Measurements from ENCODE around the gene APBB2. TPM values are rescaled to one million over a fixed set of nuclear protein-coding genes. Genes with fewer than 3 reads are reported as not detected.
"Not testable (repeated sequence)": the region's sequence is repeated elsewhere in the genome, so short reads cannot be mapped to it uniquely, and the experiment has no call there.

The APBB2 gene
- total RNA-seq, 2 experiments from 2014 or later = 1.5 to 1.7 TPM

DNA sequence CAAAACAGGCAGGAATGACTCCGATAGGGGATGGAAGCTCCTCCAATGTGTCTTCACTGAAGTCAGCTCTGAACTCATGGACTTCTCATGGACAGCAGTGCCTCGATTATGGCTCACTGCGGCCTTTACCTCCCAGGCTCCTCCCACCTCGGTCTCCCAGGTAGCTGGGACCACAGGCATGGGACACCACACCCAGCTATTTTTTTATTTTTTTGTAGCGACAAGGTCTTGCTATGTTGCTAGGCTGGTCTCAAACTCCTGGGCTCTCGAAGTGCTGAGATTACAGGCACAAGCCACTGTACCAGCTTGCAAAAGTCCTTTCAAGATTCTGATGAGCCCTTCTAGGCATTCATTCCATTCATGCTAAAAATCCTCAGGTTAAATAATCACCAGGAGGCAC, 283.1 kb downstream of the APBB2 start:
- H3K36me3 Mint-ChIP-seq = no peaks in the 10 kb centered on the region
- ChIA-PET CTCF (no interaction called here), POLR2A (no interaction called here)
- H3K9me3 Mint-ChIP-seq = no peaks in the 10 kb centered on the region
- DNase-seq = no peak
- H3K27ac Mint-ChIP-seq = no peak overlapping the region
- H3K4me3 Mint-ChIP-seq = no peak overlapping the region
- H3K27me3 Mint-ChIP-seq = peaks cover 12% of the 10 kb centered on the region
- intact Hi-C loops (cut with micrococcal nuclease) = no loop called here
- peaks cover 8% of the 10 kb centered on the region for H3K4me1 Mint-ChIP-seq (ENCODE audit: low read depth)

DNA sequence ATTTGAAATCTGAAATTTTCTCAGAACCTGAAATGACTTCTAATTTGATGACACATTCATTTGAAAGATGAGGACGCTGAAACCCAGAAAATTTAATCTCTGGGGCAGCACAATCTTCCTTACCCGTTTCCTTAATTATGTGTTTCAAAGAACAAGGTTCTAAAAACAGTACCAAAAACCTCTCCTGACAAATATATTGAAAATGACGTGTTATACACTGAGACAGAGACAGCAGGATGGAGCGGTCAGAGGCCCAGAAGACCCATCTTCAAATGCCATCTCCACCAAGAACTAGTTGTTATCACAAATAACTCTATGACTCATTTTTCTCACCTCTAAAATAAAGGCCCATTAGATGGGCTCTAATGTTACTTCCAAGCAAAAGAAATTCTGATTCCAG, 287.3 kb downstream of the APBB2 start:
- Mint-ChIP-seq H3K27me3 (peaks cover 14% of the 10 kb centered on the region), H3K9me3 (no peaks in the 10 kb centered on the region), H3K4me3 (no peak overlapping the region), H3K4me1 (ENCODE audit: low read depth) (peaks cover 15% of the 10 kb centered on the region), H3K36me3 (no peaks in the 10 kb centered on the region), H3K27ac (no peak overlapping the region)
- ChIA-PET CTCF (interaction anchor here (0.5 to 10.4 kb wide), 9 partner anchors 9 to 278 kb away, joined by 3 to 157 read pairs (median 4); no protein-coding TSS in a partner anchor), POLR2A (no interaction called here)
- intact Hi-C loops (cut with micrococcal nuclease) = loop anchor here (1.0 to 2.0 kb wide), 2 partner anchors 287 to 734 kb away; partner anchors contain the start of gene APBB2
- DNase-seq = no peak

DNA sequence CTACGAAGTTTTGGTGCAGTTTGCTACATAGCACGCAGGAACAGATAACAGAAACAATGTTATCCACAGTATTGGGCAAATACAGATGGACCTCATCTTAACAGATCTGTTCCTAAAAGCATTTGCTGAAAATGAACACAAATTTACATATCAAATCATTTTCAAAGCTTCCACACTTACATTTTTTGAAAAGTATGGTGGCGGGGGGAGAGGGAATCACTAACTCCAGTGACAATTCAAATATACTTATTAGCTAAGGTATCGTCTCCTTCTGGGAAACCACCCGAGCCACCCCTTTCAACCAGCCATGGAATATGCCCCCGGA, 289.6 kb downstream of the APBB2 start:
- POLR2A ChIA-PET = interaction anchor here (1.1 kb wide), 1 partner anchor 14 kb away, joined by 4 read pairs; no protein-coding TSS in a partner anchor
- no peaks in the 10 kb centered on the region for H3K9me3 Mint-ChIP-seq
- peaks cover 15% of the 10 kb centered on the region for H3K4me1 Mint-ChIP-seq (ENCODE audit: low read depth)
- CTCF ChIA-PET = interaction anchor here (0.7 to 10.4 kb wide), 21 partner anchors 9 to 955 kb away, joined by 3 to 157 read pairs (median 5); partner anchors contain the start of gene APBB2
- no peak for DNase-seq
- H3K27ac Mint-ChIP-seq = no peak overlapping the region
- intact Hi-C loops (cut with micrococcal nuclease) = loop anchor here (1.0 kb wide), 3 partner anchors 9 to 187 kb away; no protein-coding TSS in a partner anchor
- peaks cover 14% of the 10 kb centered on the region for H3K27me3 Mint-ChIP-seq
- no peak overlapping the region for H3K4me3 Mint-ChIP-seq
- H3K36me3 Mint-ChIP-seq = no peaks in the 10 kb centered on the region

GRCh38 chr4:40924096-40924792, 290.1 kb downstream of the APBB2 start:
- intact Hi-C loops (cut with micrococcal nuclease) = loop anchor here (1.0 kb wide), 3 partner anchors 9 to 187 kb away; no protein-coding TSS in a partner anchor
- peak; percentile 87 for DNase-seq
- CTCF ChIA-PET = interaction anchor here (0.9 to 10.4 kb wide), 18 partner anchors 9 to 955 kb away, joined by 3 to 157 read pairs (median 6); partner anchors contain the start of gene APBB2
- Mint-ChIP-seq H3K9me3 (no peaks in the 10 kb centered on the region), H3K4me3 (no peak overlapping the region), H3K36me3 (no peaks in the 10 kb centered on the region), H3K27ac (peak overlapping the region; percentile 64), H3K27me3 (peaks cover 14% of the 10 kb centered on the region), H3K4me1 (ENCODE audit: low read depth) (peaks cover 15% of the 10 kb centered on the region)
- POLR2A ChIA-PET = interaction anchor here (1.1 kb wide), 1 partner anchor 14 kb away, joined by 4 read pairs; no protein-coding TSS in a partner anchor

- no peaks in the 10 kb centered on the region for H3K9me3 Mint-ChIP-seq
- ChIA-PET CTCF (interaction anchor here (1.3 to 10.4 kb wide), 7 partner anchors 12 to 77 kb away, joined by 3 to 157 read pairs (median 9); no protein-coding TSS in a partner anchor), POLR2A (no interaction called here)
- H3K27ac Mint-ChIP-seq = no peak overlapping the region
- H3K4me3 Mint-ChIP-seq = no peak overlapping the region
- H3K36me3 Mint-ChIP-seq = no peaks in the 10 kb centered on the region
- intact Hi-C loops (cut with micrococcal nuclease) = loop anchor here (1.0 kb wide), 3 partner anchors 8 to 186 kb away; no protein-coding TSS in a partner anchor
- peaks cover 15% of the 10 kb centered on the region for H3K4me1 Mint-ChIP-seq (ENCODE audit: low read depth)
- peaks cover 14% of the 10 kb centered on the region for H3K27me3 Mint-ChIP-seq
- DNase-seq = no peak
Observed at GRCh38 chr4:40923316-40924095, 290.8 kb downstream of the APBB2 start.

DNA sequence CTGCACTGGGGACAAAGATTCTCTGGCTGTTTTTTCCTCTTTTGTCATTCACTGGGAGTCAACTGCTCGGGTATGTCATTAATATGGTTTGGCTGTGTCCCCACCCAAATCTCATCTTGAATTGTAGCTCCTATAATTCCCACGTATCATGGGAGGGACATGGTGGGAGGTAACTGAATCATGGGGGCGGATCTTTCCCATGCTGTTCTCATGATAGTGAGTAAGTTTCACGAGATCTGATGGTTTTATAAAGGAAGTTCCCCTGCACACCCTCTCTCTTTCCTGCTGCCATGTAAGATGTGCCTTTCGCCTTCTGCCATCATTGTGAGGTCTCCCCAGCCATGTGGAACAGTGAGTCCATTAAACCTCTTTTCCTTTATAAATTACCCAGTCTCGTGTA, 294.4 kb downstream of the APBB2 start:
- H3K4me3 Mint-ChIP-seq; DNase-seq; POLR2A ChIA-PET; intact Hi-C loops (cut with micrococcal nuclease); H3K9me3 Mint-ChIP-seq; H3K27me3 Mint-ChIP-seq; H3K27ac Mint-ChIP-seq; H3K36me3 Mint-ChIP-seq: not testable (repeated sequence)
- CTCF ChIA-PET = interaction anchor here (10.4 kb wide), 1 partner anchor 9 kb away, joined by 157 read pairs; no protein-coding TSS in a partner anchor
- H3K4me1 Mint-ChIP-seq (ENCODE audit: low read depth) = peaks cover 23% of the 10 kb centered on the region

GRCh38 chr4:40918330-40918729, 296.0 kb downstream of the APBB2 start:
- no peak overlapping the region for H3K27ac Mint-ChIP-seq
- H3K36me3 Mint-ChIP-seq = no peaks in the 10 kb centered on the region
- H3K4me1 Mint-ChIP-seq (ENCODE audit: low read depth) = peaks cover 26% of the 10 kb centered on the region
- H3K9me3 Mint-ChIP-seq = peaks cover 5% of the 10 kb centered on the region
- H3K4me3 Mint-ChIP-seq = no peak overlapping the region
- CTCF ChIA-PET = interaction anchor here (0.7 to 2.7 kb wide), 6 partner anchors 9 to 77 kb away, joined by 3 to 25 read pairs (median 4); no protein-coding TSS in a partner anchor
- no peak for DNase-seq
- intact Hi-C loops (cut with micrococcal nuclease) = no loop called here
- peaks cover 5% of the 10 kb centered on the region for H3K27me3 Mint-ChIP-seq
- POLR2A ChIA-PET = no interaction called here

DNA sequence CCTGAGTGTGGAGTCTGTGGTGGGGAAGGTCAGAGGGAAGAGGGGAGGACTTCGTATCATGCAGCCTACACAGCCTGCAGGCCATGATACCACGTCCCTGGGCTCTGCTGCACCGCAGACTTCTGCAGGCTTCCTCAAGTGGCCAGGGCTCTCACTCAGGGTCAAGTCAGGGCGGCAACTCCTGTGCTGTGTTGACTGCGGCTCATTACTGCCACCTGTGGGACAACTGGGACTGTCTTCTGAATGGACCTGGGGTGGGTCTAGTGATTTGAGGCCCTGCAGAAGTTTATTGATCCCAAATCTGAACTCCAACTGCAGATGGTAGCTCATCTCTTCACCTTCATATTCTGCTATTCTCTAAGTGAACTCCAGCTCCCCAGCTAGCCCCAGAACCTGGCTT, 297.5 kb downstream of the APBB2 start:
- CTCF ChIA-PET = interaction anchor here (0.7 to 2.7 kb wide), 9 partner anchors 8 to 204 kb away, joined by 3 to 25 read pairs (median 3); no protein-coding TSS in a partner anchor
- POLR2A ChIA-PET = no interaction called here
- H3K27ac Mint-ChIP-seq = no peak overlapping the region
- H3K36me3 Mint-ChIP-seq = no peaks in the 10 kb centered on the region
- H3K4me3 Mint-ChIP-seq = no peak overlapping the region
- H3K27me3 Mint-ChIP-seq = peaks cover 5% of the 10 kb centered on the region
- DNase-seq = peak; percentile 73
- peaks cover 26% of the 10 kb centered on the region for H3K4me1 Mint-ChIP-seq (ENCODE audit: low read depth)
- intact Hi-C loops (cut with micrococcal nuclease) = loop anchor here (1.0 kb wide), 1 partner anchor 9 kb away; no protein-coding TSS in a partner anchor
- peaks cover 5% of the 10 kb centered on the region for H3K9me3 Mint-ChIP-seq

DNA sequence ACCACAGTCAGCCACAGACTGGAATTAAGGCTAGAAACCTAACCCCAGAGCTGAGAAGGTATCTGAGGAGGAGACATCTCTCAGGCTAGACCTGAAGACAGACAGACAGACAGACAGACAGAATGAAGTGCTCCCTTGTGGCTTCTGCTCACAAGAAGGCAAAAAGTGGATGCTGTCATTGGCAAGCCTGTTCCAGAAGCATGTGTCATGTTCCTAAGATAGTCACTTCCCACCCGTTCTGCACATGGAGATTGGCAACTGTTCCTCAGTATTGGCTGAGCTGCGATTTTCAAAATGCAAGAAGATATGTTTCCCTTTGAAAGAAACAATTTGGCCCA, 298.2 kb downstream of the APBB2 start:
- Mint-ChIP-seq H3K4me1 (ENCODE audit: low read depth) (peaks cover 26% of the 10 kb centered on the region), H3K27me3 (peaks cover 5% of the 10 kb centered on the region), H3K36me3 (no peaks in the 10 kb centered on the region), H3K4me3 (no peak overlapping the region), H3K9me3 (peaks cover 5% of the 10 kb centered on the region), H3K27ac (no peak overlapping the region)
- ChIA-PET POLR2A (no interaction called here), CTCF (interaction anchor here (0.5 to 11.2 kb wide), 5 partner anchors 9 to 75 kb away, joined by 3 to 157 read pairs (median 3); no protein-coding TSS in a partner anchor)
- intact Hi-C loops (cut with micrococcal nuclease) = no loop called here
- DNase-seq = no peak

GRCh38 chr4:40915318-40916217, 298.8 kb downstream of the APBB2 start:
- intact Hi-C loops (cut with micrococcal nuclease) = loop anchor here (1.0 kb wide), 1 partner anchor 9 kb away; no protein-coding TSS in a partner anchor
- ChIA-PET POLR2A (no interaction called here), CTCF (interaction anchor here (0.5 to 11.2 kb wide), 4 partner anchors 9 to 74 kb away, joined by 3 to 157 read pairs (median 4); no protein-coding TSS in a partner anchor)
- Mint-ChIP-seq H3K27me3 (peaks cover 5% of the 10 kb centered on the region), H3K27ac (peak overlapping the region; percentile 53), H3K4me3 (no peak overlapping the region), H3K9me3 (peaks cover 5% of the 10 kb centered on the region), H3K36me3 (no peaks in the 10 kb centered on the region), H3K4me1 (ENCODE audit: low read depth) (peaks cover 27% of the 10 kb centered on the region)
- peak; percentile 55 for DNase-seq

- peaks cover 49% of the 10 kb centered on the region for H3K4me1 Mint-ChIP-seq (ENCODE audit: low read depth)
- intact Hi-C loops (cut with micrococcal nuclease) = no loop called here
- DNase-seq = no peak
- peaks cover 5% of the 10 kb centered on the region for H3K27me3 Mint-ChIP-seq
- no peak overlapping the region for H3K4me3 Mint-ChIP-seq
- no peaks in the 10 kb centered on the region for H3K36me3 Mint-ChIP-seq
- H3K9me3 Mint-ChIP-seq = peaks cover 5% of the 10 kb centered on the region
- no peak overlapping the region for H3K27ac Mint-ChIP-seq
- ChIA-PET POLR2A (no interaction called here), CTCF (interaction anchor here (0.5 to 11.2 kb wide), 4 partner anchors 12 to 330 kb away, joined by 3 to 157 read pairs (median 8); no protein-coding TSS in a partner anchor)
Observed at GRCh38 chr4:40912460-40913184, 301.7 kb downstream of the APBB2 start.

All from activated CD4-positive, alpha-beta memory T cell treated with anti-CD3 and anti-CD28 coated beads for 36 hours (primary cell).